GM10847 (cell line): ENCODE measurements around the gene OR4S2.

Source experiments
- POLR2A ChIP-seq: IDR thresholded peaks from 2 replicates; pipeline ENCODE4 v1.6.1; 2011; ENCODE audit not compliant: insufficient read length; ENCODE audit errors: extremely low read depth

Gene OR4S2, protein sequence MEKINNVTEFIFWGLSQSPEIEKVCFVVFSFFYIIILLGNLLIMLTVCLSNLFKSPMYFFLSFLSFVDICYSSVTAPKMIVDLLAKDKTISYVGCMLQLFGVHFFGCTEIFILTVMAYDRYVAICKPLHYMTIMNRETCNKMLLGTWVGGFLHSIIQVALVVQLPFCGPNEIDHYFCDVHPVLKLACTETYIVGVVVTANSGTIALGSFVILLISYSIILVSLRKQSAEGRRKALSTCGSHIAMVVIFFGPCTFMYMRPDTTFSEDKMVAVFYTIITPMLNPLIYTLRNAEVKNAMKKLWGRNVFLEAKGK

DNA sequence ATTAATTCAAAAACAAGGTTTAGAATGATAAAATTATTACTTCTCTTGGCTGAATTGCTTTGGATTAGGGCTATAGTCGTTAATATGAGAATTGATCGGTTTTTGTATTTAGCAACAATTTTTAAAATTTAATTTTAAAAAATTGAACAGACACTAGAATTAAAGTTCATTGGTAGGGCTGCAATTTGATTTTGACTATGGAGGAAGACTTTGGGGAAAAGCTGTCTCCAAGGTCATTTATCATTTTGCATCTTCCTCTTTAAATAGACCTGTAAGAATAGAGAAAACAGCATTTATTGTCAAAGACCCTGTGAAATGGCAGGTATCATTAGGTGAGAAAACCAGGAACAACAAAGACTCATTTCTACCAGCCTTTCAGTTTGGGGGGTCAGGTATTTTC lies at the start of gene OR4S2:
TSS of gene OR4S2 (plus strand) at position 301 of the 400 bp plus-strand sequence. CDS start 2,577 bp downstream, outside the sequence.
- no peak for TF ChIP-seq POLR2A

DNA sequence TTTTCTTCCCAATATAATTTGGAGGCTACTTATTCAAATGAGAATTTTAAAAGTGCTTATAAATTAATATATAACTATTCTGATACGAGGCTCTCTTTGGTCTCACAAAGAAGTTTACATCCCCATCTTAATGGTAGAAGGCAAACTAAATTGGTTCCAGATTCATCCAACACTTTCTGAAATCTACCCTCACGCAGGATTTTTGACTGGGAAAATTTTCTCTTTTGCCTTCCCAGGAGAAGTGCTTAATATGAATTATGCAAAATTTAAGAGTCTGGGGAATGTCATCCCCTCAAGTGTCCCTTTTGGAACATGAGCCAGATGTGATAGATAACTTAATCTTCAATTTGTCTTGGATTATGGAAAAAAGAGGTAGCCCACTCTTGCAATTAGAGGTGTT lies 40.6 kb upstream of the OR4S2 start, which contains the start of gene OR4C11:
TSS of gene OR4C11 (minus strand) at position 101 of the 400 bp plus-strand sequence. CDS start 3,272 bp downstream, outside the sequence.
- TF ChIP-seq POLR2A: no peak

DNA sequence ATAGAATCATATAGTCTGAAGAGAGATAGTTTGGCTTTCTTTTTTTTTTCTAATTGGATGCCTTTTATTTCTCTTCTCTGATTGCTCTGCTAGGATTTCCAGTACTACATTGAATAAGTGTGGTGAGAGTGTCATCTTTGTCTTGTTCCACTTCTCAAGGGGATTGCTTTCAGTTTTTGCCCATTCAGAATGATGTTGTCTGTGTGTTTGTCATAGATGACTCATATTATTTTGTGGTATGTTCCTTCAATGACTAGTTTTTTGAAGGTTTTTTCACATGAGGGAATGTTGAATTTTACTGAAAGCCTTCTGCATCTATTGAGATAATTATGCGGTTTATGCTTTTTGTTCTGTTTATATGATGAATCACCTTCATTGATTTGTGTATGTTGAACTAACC lies 23.6 kb upstream of the OR4S2 start:
- TF ChIP-seq POLR2A: no peak

DNA sequence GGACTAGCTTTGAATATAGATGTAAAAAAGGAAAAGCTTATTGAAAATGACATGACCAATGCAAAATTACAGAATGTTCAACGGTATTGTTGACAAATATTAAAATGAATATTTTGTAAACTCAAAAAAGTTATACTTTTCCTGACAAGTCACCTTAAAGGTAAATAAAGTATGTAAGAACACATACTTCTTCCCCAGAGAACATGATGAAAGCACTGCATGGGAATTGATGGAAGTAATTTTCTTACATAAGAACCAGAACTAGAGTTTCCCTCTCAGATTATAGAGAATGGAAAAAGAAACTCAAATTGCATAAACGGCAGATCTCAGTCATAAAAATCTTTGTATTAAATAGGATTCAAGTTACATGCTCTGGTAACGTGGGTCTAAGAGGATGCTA lies 13.3 kb upstream of the OR4S2 start, which contains the start of gene OR4P4:
TSS of gene OR4P4 (plus strand) at position 301 of the 400 bp plus-strand sequence.
- TF ChIP-seq POLR2A: no peak

DNA sequence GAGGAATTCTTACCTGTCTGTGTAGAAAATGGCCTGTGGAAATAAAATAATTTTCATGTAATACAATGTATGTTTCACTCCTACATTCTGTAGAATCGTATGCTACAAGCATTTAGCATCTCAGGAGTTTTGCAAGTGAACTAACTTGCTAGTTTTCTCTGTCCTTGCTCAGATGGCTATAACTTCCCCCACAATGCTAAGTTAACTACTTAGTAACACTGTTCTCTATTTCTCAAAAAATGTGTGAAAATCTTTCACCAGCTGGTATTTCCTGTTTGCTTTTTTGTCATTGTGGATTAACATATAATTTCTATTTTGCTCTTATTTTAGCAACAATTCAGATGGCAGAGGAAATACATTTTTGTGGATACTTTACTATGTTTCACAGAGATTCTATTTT lies 4.4 kb downstream of the OR4S2 start:
- TF ChIP-seq POLR2A: no peak

DNA sequence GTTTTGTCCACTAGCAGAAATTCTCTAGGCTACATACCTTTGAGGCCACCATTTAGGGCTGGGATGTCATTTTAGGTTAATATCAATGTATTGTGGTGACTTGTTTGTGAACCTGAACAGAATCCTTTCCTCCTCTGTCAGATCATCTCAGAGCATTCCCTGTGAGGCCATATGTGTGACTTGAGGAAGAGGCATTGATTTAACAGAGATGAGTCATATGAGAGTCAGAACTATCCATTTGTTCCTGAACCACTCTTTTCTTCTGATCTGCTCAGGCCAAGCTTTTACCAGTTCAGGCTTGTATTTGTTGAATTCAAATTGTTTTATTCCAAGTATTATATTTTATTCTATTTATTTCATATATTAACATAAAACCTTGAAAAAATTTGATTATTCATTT lies 7.0 kb downstream of the OR4S2 start:
- TF ChIP-seq POLR2A: no peak

DNA sequence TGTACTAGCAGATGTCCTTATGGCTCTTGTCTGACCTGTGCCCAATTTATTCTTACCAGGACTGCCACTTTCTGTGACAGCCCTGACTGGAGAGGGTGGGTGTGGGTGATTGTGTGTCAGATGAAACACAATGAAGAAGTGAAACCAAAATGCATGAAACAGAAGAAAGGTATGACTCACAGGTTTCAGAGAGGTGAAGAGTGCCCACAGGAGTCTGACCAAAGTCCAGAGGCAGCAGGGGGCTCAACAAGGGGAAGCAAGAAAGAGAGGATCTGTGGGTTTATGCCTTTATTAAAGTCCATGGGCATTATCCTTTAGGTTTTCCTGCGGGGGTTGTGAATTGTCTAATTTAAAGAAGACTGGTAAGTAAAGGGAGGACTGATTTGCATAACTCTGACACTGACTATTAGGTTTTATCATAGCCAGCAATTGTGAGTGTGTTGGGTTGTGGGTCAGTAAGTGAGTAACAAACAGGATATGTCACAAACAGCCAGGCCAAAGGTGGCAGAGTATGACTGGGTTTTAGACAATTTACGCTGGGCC lies 10.0 kb downstream of the OR4S2 start:
- no peak for TF ChIP-seq POLR2A

DNA sequence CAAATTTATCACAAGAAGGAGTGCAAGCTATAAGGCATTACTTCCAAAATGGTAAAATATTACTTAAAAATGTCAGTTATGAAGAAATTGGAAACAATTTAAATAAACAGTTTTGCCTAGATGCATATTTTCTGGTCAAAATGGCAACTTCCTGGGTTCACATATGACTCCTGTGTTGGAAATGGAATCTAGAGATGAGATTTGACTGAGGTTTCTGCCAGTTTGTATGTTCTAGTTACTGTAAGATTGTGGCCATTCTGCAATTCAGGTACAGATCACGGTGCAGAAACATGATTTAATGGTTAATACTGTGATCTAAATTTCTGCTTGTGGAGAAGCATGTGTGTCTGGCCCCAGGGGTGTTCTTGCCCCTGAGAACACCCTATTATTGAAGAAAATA lies 10.5 kb downstream of the OR4S2 start:
- TF ChIP-seq POLR2A: no peak

DNA sequence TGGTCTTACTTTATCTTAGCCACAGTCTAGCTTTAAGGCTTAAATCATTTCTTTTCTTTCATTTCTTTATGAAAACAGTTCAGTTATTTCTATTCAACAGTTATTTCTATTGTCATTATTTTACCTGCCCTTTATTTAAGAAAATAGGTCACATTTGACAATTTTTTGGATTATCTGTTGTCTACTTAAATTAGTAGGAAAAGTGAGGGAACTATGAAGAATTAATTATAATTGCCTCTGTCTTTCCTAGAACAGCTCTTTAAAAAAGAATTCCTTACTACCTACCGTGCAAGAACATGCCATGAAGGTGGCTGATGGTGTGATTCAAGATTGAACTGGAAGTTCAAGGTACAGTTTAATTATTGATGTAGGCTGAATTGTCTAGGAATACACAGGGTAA lies 13.8 kb downstream of the OR4S2 start, which contains the start of gene OR4C6:
TSS of gene OR4C6 (plus strand) at position 301 of the 400 bp plus-strand sequence. CDS start 2,966 bp downstream, outside the sequence.
- no peak for TF ChIP-seq POLR2A

DNA sequence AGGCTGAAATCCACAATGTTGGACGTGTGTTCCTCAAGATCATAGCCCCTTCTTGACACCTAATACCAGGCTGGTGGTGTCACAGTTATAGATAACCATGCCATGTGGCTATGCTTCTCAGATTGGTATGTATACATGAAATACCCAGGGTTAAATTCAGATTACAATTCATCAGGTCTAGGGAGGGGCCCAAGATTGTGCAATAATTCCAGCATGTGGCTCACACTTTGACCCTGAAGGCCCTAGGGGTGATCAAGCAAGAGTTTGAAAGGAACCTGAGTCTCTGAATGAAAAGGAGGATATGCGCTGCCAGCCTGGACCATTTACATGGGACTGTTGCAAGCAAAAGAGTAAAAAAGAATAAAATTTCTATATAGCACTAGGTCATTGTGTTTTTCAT lies 21.2 kb downstream of the OR4S2 start:
- TF ChIP-seq POLR2A: no peak

DNA sequence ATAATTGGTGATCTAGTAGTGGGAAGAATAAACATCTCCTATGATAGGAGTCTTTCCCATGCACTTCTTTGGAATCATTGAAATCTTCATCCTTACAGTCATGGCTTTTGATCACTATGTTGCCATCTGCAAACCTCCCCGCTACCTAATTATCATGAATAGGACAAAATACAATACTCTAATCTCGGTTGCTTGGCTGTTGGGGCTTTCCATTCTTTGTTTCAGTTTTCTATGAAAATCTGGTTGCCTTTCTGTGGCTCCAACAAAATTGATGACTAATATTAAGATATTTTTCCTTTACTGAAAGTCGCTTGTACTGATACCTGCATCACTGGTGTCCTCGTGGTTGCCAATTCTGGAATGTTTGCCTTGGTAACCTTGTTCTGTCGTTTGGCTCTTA lies 25.7 kb downstream of the OR4S2 start:
- TF ChIP-seq POLR2A: no peak

DNA sequence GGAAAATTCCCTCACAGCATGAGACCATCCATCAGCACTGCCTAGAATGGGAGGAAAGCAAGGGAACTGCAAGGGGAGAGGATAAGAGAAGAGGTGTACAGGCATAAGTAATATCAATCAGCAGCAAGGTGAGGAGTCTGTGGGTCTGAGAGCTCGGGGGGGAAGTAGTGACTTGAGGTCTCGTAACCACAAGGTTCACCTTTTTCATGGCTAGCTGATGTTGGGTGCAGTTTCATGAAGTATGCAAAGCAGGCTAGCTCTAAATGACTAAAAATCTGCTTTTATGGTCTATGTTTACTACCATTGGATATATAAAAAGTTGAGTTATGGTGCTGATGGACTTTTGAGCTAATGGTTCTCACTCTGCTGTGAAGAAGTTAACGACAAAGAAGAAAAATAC lies 49.7 kb downstream of the OR4S2 start:
- no peak for TF ChIP-seq POLR2A

DNA sequence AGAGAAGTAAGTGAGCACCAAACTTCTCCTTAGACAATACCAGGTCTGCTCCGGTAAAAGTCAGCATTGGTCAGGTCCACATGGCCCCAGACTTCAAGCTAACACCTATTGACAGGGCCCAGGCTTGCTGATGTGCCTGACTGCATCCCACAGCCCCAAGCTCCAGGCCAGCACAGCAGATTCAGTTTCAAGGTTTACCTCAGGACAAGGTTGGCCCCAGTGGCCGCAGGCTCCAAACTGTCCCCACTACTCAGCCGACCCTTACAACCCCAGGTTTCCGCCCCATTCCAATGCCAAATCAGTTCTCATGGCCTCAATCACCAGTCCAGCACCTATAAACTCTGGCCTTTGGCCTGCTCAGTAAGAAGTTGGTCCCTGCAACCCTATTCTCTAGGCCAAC lies 53.3 kb downstream of the OR4S2 start:
- no peak for TF ChIP-seq POLR2A
